DND-41 (cell line): ENCODE results near the gene MTARC1.

ENCODE experiments used
- ATAC-seq: fragments of 200-7000 bp; cut with Tn5 transposase; 3 replicates; pipeline ENCODE4 v1.9.1; 2021; ENCODE audit warnings: low read depth; ENCODE audit not compliant: insufficient read depth
- DNase-seq: peaks from one replicate; pipeline ENCODE4 v3.0.0-alpha.2; 2020
- H2AFZ ChIP-seq: 2 replicates; pipeline ENCODE4 v1.6.0; 2012; ENCODE audit warnings: low read depth, low read length
- H3K27ac ChIP-seq: 2 replicates; pipeline ENCODE4 v1.5.1; 2012; ENCODE audit warnings: low read length, inconsistent platforms
- H3K27me3 ChIP-seq: fragments of 200-600 bp; sonication (generic); 2 replicates; pipeline ENCODE4 v1.6.0; 2012; ENCODE audit warnings: low read length, mild to moderate bottlenecking, inconsistent platforms; ENCODE audit not compliant: insufficient read depth, poor library complexity
- H3K36me3 ChIP-seq: 2 replicates; pipeline ENCODE4 v1.5.1; 2012; ENCODE audit warnings: low read length, inconsistent platforms; ENCODE audit not compliant: insufficient read depth
- H3K4me1 ChIP-seq: 2 replicates; pipeline ENCODE4 v1.5.1; 2012; ENCODE audit warnings: mild to moderate bottlenecking, low read length; ENCODE audit not compliant: insufficient read depth
- H3K4me2 ChIP-seq: 2 replicates; pipeline ENCODE4 v1.6.0; 2012; ENCODE audit warnings: mild to moderate bottlenecking, moderate library complexity, low read length, inconsistent platforms; ENCODE audit not compliant: insufficient read depth
- H3K4me3 ChIP-seq, 2 experiments: fragments of 200-600 bp in 1 of 2; shearing (Covaris generic) in 1 of 2; 2 replicates each; pipeline ENCODE4 v1.5.1; 2012 to 2016; ENCODE audit warnings: inconsistent platforms in 2 of 2, low read length in 2 of 2, mild to moderate bottlenecking in 2 of 2, low read depth in 1 of 2, moderate library complexity in 1 of 2
- H3K79me2 ChIP-seq: 2 replicates; pipeline ENCODE4 v1.6.0; 2012; ENCODE audit warnings: low read length, inconsistent platforms; ENCODE audit not compliant: insufficient read depth
- H3K9ac ChIP-seq: 2 replicates; pipeline ENCODE4 v1.6.0; 2012; ENCODE audit warnings: low read depth, mild to moderate bottlenecking, inconsistent platforms, low read length, moderate library complexity
- H3K9me3 ChIP-seq: 2 replicates; pipeline ENCODE4 v1.5.1; 2012; ENCODE audit warnings: low read length, moderate library complexity, mild to moderate bottlenecking, inconsistent platforms; ENCODE audit not compliant: insufficient read depth, severe bottlenecking
- H4K20me1 ChIP-seq: 2 replicates; pipeline ENCODE4 v1.6.0; 2012; ENCODE audit warnings: low read length; ENCODE audit not compliant: insufficient read depth
- EZH2 ChIP-seq: IDR thresholded peaks from 3 replicates; pipeline ENCODE4 v1.6.1; 2012; ENCODE audit warnings: borderline replicate concordance, low read depth, mild to moderate bottlenecking, moderate library complexity, low read length, inconsistent platforms; ENCODE audit not compliant: severe bottlenecking
- TF ChIP-seq, protein P1 (sequence below): IDR thresholded peaks from 2 replicates; pipeline ENCODE4 v1.5.1; 2012; ENCODE audit warnings: borderline replicate concordance, low read length, moderate library complexity, mild to moderate bottlenecking; ENCODE audit not compliant: poor library complexity, severe bottlenecking; ENCODE audit errors: extremely low read depth

Gene MTARC1

DNA sequence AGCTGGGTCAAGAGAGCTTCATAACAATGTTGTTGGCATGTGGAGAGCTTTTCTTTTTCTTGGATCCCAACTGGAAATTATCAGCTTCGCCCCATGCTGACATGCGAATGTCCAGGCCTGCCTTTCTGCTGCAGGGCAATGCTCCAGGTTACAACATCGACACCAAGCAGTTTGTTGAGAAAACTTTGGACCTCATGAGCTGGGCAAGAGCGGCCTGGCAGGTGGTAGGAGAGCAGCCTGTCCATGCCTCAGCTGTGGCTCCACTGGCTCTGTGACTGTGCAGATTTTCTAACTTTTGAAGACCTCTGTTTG lies 41.4 kb downstream of the MTARC1 start:
- Histone ChIP-seq H3K79me2 (no peaks in the 10 kb centered on the region), H2AFZ (no peak overlapping the region), H3K9me3 (no peaks in the 10 kb centered on the region), H3K27ac (no peak overlapping the region), H3K9ac (no peak overlapping the region), H3K4me1 (no peaks in the 10 kb centered on the region), H3K4me3 (no peak overlapping the region), H3K27me3 (no peaks in the 10 kb centered on the region), H3K36me3 (no peaks in the 10 kb centered on the region), H4K20me1 (no peaks in the 10 kb centered on the region), H3K4me2 (no peak overlapping the region)
- no peak for TF ChIP-seq EZH2
- TF ChIP-seq, protein P1, sequence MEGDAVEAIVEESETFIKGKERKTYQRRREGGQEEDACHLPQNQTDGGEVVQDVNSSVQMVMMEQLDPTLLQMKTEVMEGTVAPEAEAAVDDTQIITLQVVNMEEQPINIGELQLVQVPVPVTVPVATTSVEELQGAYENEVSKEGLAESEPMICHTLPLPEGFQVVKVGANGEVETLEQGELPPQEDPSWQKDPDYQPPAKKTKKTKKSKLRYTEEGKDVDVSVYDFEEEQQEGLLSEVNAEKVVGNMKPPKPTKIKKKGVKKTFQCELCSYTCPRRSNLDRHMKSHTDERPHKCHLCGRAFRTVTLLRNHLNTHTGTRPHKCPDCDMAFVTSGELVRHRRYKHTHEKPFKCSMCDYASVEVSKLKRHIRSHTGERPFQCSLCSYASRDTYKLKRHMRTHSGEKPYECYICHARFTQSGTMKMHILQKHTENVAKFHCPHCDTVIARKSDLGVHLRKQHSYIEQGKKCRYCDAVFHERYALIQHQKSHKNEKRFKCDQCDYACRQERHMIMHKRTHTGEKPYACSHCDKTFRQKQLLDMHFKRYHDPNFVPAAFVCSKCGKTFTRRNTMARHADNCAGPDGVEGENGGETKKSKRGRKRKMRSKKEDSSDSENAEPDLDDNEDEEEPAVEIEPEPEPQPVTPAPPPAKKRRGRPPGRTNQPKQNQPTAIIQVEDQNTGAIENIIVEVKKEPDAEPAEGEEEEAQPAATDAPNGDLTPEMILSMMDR = no peak
- no peak for ATAC-seq
- DNase-seq = no peak

DNA sequence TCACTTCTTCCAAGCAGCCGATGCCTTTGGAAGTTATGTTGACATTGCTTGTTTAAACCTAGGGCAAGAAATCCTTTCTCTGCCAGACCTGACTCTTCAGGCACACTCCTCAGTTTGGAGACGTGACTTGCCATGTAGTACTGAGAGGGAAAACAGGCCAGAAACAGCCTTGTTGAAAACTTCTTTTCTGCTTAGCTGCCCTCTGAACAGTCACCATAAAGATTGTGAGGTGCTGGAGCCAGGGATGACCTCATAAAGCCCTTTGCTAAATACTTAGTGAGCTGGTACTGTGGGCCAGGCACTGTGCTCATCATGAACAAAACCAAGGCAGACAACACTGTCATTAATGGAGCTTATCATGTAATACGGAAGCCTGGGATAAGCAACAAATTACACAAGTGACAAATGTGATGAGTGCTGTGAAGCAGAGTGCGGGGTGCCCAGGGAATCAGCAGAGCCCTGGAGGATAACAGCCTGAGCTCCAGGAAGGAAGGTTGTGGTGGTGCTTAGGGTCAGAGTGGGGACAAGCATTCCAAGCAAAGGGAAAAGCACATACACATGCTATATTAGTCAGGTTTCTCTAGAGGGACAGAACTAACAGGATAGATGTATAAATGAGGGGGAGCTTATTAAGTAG lies 42.4 kb downstream of the MTARC1 start:
- H3K9ac ChIP-seq = no peak overlapping the region
- ATAC-seq = no peak
- TF ChIP-seq EZH2 = no peak
- TF ChIP-seq, protein P1 = no peak

DNA sequence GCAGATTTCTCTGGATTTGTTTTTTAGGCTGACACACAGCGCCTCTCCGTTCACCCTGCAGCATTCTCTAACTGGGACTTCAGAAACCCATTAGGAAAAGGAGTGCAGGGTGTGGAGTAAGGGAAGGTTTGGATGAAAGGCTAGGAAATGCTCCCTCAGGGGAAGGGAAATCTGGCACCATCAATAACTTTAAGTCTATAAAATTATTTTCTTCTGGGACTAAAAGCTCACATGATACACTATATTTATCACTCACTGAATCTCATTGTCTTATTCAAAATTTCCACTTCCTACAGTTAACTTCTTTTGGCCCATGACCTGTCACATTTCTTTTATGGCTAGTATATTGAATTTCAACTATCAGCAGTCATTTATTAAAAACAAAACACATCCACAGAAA lies 46.7 kb downstream of the MTARC1 start:
- Histone ChIP-seq H4K20me1 (no peaks in the 10 kb centered on the region), H3K27me3 (no peaks in the 10 kb centered on the region), H3K9ac (no peak overlapping the region), H3K9me3 (no peaks in the 10 kb centered on the region), H3K4me3 (no peak overlapping the region), H3K79me2 (no peaks in the 10 kb centered on the region), H2AFZ (no peak overlapping the region), H3K4me2 (no peak overlapping the region), H3K4me1 (no peaks in the 10 kb centered on the region), H3K36me3 (no peaks in the 10 kb centered on the region), H3K27ac (no peak overlapping the region)
- DNase-seq (no peak), ATAC-seq (no peak)
- TF ChIP-seq, protein P1 = no peak
- no peak for TF ChIP-seq EZH2

More for the DNA sequence above, 42.4 kb downstream of the MTARC1 start:
- no peak overlapping the region for H2AFZ ChIP-seq
- H3K9me3 ChIP-seq = no peaks in the 10 kb centered on the region
- no peak for DNase-seq
- H3K79me2 ChIP-seq = no peaks in the 10 kb centered on the region
- no peaks in the 10 kb centered on the region for H3K36me3 ChIP-seq
- no peak overlapping the region for H3K27ac ChIP-seq
- no peak overlapping the region for H3K4me2 ChIP-seq
- H3K4me3 ChIP-seq = no peak overlapping the region
- H3K4me1 ChIP-seq = no peaks in the 10 kb centered on the region
- H4K20me1 ChIP-seq = no peaks in the 10 kb centered on the region
- no peaks in the 10 kb centered on the region for H3K27me3 ChIP-seq
